ENCODE results near the gene TUBB. TPM values are rescaled to one million over a fixed set of nuclear protein-coding genes. Genes with fewer than 3 reads are reported as not detected.
A peak's percentile ranks its signal among the peaks of the same experiment; 100 is the strongest.

The TUBB gene
- total and polyA plus RNA-seq, 9 of the 15 experiments (the other 6 are each of a cell fraction or from before 2014, with no cell fraction given): 971 to 2,870 (median 1,478) TPM

DNA sequence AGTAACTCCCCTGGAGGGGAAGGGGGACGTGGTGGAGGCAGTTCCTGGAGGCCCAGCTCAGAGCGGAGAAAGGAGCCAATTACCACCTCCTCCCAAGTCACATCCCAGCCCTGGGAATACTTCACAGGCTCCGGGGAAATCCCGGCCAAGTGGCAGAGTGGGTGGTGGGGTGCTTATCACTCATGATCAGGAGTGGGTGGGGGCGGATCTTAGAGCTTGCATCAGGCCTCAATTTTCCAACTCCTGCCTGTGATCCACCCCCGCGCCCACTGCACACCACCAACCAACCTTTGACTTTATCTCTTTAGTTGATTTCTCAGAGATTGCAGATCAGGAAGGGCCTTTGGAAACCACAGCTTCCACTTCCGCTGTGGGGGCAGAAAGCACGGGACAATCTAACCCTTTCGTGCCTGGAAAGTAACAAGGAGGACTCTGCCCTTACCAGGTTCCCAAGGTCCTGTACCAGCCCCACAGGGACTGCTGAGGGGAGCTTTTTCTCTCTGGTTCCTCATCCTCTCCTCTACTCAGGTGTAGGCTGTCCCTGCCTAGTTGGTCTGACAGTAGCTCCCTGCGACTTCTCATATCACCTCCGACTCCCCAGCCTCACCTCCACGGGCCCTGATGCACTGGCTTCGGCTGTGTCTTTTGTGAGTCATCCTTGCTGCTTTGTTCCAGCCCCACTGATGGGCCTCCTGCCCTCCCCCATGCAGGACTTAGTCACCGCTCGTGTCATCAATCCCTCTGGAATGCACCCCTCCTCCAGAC lies 49.1 kb downstream of the TUBB start (continued):
- TF ChIP-seq PYGO2 (tag; IDR thresholded peaks at IDR 0.05) (no peak), SETDB1 (IDR thresholded peaks at IDR 0.05; ENCODE audit: low read length) (no peak), JUNB (CRISPR knock-in tag; conservative IDR thresholded peaks at IDR 0.05) (peak; percentile 86), ZNF695 (CRISPR knock-in tag; IDR thresholded peaks at IDR 0.05) (no peak), ZNF830 (CRISPR knock-in tag; IDR thresholded peaks at IDR 0.05) (no peak), POLR2AphosphoS2 (IDR thresholded peaks at IDR 0.05; ENCODE audit: low read length) (no peak), U2AF1 (optimal IDR thresholded peaks at IDR 0.05; ENCODE audit: low read depth, low read length) (no peak), CEBPG (CRISPR knock-in tag; IDR thresholded peaks at IDR 0.05) (no peak), CEBPG (tag; conservative IDR thresholded peaks at IDR 0.05 in 1 of 2, IDR thresholded peaks at IDR 0.05 in 1 of 2) (peak; percentile 66 to 91; a peak in 3 of 4 replicates), CBX1 (IDR thresholded peaks at IDR 0.05; ENCODE audit: low read depth) (no peak), HMGN3 (IDR thresholded peaks at IDR 0.05; ENCODE audit: borderline replicate concordance, extremely low read depth, insufficient read length, low read depth, low read length) (peak; percentile 67), ZNF197 (CRISPR knock-in tag; IDR thresholded peaks at IDR 0.05; ENCODE audit: low read depth) (no peak), KLF13 (tag; IDR thresholded peaks at IDR 0.05; ENCODE audit: borderline replicate concordance, low read depth) (no peak), HDAC1 (IDR thresholded peaks at IDR 0.05) (peak in 1 of 2 experiments; percentile 78; a peak in 2 of 4 replicates), ARHGAP35 (IDR thresholded peaks at IDR 0.05; ENCODE audit: partially characterized antibody) (no peak)
- TF ChIP-seq, protein P1, sequence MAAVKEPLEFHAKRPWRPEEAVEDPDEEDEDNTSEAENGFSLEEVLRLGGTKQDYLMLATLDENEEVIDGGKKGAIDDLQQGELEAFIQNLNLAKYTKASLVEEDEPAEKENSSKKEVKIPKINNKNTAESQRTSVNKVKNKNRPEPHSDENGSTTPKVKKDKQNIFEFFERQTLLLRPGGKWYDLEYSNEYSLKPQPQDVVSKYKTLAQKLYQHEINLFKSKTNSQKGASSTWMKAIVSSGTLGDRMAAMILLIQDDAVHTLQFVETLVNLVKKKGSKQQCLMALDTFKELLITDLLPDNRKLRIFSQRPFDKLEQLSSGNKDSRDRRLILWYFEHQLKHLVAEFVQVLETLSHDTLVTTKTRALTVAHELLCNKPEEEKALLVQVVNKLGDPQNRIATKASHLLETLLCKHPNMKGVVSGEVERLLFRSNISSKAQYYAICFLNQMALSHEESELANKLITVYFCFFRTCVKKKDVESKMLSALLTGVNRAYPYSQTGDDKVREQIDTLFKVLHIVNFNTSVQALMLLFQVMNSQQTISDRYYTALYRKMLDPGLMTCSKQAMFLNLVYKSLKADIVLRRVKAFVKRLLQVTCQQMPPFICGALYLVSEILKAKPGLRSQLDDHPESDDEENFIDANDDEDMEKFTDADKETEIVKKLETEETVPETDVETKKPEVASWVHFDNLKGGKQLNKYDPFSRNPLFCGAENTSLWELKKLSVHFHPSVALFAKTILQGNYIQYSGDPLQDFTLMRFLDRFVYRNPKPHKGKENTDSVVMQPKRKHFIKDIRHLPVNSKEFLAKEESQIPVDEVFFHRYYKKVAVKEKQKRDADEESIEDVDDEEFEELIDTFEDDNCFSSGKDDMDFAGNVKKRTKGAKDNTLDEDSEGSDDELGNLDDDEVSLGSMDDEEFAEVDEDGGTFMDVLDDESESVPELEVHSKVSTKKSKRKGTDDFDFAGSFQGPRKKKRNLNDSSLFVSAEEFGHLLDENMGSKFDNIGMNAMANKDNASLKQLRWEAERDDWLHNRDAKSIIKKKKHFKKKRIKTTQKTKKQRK (IDR thresholded peaks at IDR 0.05; ENCODE audit: borderline replicate concordance, low read depth, low read length): no peak
- TF ChIP-seq, protein P2, sequence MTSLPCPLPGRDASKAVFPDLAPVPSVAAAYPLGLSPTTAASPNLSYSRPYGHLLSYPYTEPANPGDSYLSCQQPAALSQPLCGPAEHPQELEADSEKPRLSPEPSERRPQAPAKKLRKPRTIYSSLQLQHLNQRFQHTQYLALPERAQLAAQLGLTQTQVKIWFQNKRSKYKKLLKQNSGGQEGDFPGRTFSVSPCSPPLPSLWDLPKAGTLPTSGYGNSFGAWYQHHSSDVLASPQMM (CRISPR knock-in tag; IDR thresholded peaks at IDR 0.05): no peak
- TF ChIP-seq, protein P3, sequence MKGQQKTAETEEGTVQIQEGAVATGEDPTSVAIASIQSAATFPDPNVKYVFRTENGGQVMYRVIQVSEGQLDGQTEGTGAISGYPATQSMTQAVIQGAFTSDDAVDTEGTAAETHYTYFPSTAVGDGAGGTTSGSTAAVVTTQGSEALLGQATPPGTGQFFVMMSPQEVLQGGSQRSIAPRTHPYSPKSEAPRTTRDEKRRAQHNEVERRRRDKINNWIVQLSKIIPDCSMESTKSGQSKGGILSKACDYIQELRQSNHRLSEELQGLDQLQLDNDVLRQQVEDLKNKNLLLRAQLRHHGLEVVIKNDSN (CRISPR knock-in tag; IDR thresholded peaks at IDR 0.05): peak; percentile 4; the same call in 1 of the 2 replicates

All from K562 (cell line).